Breast epithelium (tissue), 3 donors: ENCODE data around the gene PDIA5.

ENCODE experiments used
- CTCF ChIP-seq, 3 donors: fragments of 450-650 bp; IDR thresholded peaks; one replicate each; pipeline ENCODE4 v1.5.1; 2016 to 2017; ENCODE audit warnings: antibody characterized with exemption in 3 of 3, mild to moderate bottlenecking in 3 of 3, moderate library complexity in 3 of 3
- POLR2AphosphoS5 ChIP-seq, 3 donors: sonication (generic); formaldehyde crosslinking; IDR thresholded peaks; one replicate each; pipeline ENCODE4 v1.6.1; 2017; ENCODE audit warnings: antibody characterized with exemption in 3 of 3

- TF ChIP-seq CTCF (IDR thresholded peaks at IDR 0.05) (no peak), POLR2AphosphoS5 (IDR thresholded peaks at IDR 0.05) (no peak)
These were observed 28.1 kb upstream of the PDIA5 start for GRCh38 chr3:123038751-123039150.
